Right lung (tissue), 5 donors: Measurements from ENCODE around the gene OXSR1. TPM values are rescaled to one million over a fixed set of nuclear protein-coding genes. Genes with fewer than 3 reads are reported as not detected.

ENCODE experiments used
- polyA plus RNA-seq, 5 donors: library from polyadenylated mRNA; unstranded; fragments of 120-200 nt; gene quantifications; one replicate each; pipeline versions ENCODE4 v1.2.1 to v1.2.3, GENCODE V29; 2013; ENCODE audit warnings: inconsistent platforms in 1 of 5, low replicate concordance in 1 of 5; ENCODE audit not compliant: insufficient read length in 5 of 5, insufficient read depth in 1 of 5

OXSR1 gene
- polyA plus RNA-seq, 5 donors, result 35.9 to 56.0 (median 44.9) TPM

Other genes starting within 250 kb of the OXSR1 start
- gene VILL, start 174.8 kb upstream of the OXSR1 start, polyA plus RNA-seq, result 10 to 100 TPM; 16.3 to 29.7 (median 25.3) TPM
- gene PLCD1, start 135.9 kb upstream of the OXSR1 start, polyA plus RNA-seq, result 10 to 100 TPM; 37.6 to 47.2 (median 44.0) TPM
- 10 to 100 TPM in 1 of 5 donors, 1 to 10 TPM in 4; 2.3 to 10.4 (median 7.8) TPM for gene DLEC1, start 126.3 kb upstream of the OXSR1 start, polyA plus RNA-seq
- gene ACAA1, start 28.4 kb upstream of the OXSR1 start, polyA plus RNA-seq, result 10 to 100 TPM; 53.7 to 70.1 (median 61.8) TPM
- 10 to 100 TPM; 38.4 to 43.9 (median 41.6) TPM for gene MYD88, start 26.9 kb upstream of the OXSR1 start, polyA plus RNA-seq
- gene SLC22A13, start 100.3 kb downstream of the OXSR1 start, polyA plus RNA-seq, result under 1 TPM; 0.06 to 0.24 (median 0.10) TPM
- gene SLC22A14, start 116.8 kb downstream of the OXSR1 start, polyA plus RNA-seq, result under 1 TPM; 0.11 to 0.24 (median 0.14) TPM
- gene XYLB, start 181.2 kb downstream of the OXSR1 start, polyA plus RNA-seq, result 1 to 10 TPM; 4.5 to 8.3 (median 6.6) TPM